ENCODE results near the gene CTNNA1.
"Not testable (repeated sequence)": the region's sequence is repeated elsewhere in the genome, so short reads cannot be mapped to it uniquely, and the experiment has no call there.

The CTNNA1 gene

DNA sequence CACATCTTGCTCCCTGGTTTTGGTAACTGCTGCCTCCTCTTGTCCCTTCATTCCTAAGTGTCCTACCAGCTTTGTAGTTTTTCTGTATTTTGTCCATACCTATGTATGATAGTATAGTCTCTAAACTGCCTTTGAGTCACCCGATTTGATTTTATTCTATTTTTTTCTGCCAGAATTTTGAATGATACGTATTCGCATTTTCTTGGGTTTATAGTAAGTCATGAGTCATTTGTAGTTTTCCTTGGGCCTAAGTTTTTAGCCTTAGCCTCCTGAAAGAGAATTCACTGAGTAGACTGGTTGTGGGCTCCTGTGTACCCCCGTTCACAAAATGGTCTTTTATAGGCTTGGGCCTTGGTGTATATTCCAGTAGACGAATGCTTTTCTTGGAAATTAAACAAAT lies 62.3 kb downstream of the CTNNA1 start:
- no peak for DNase-seq (ENCODE audit: low spot score)

DNA sequence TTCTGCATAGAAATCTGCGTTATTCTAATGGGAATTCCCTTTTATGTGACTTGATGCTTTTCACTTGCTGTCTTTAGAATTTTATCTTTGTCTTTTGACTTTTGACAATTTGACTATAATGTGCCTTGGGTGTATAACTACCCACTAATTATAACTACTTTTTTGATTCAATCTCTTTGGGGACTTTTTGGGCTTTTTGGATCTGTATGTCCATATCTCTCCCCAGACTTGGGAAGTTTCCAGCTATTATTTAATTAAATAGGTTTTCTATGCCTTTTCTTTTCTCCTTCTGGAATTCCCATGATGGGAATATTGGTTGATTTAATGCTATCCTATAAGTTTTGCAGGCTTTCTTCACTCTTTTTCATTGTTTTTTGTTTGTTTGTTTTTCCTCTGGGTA lies 64.0 kb downstream of the CTNNA1 start:
- no peak for DNase-seq (ENCODE audit: low spot score)

DNA sequence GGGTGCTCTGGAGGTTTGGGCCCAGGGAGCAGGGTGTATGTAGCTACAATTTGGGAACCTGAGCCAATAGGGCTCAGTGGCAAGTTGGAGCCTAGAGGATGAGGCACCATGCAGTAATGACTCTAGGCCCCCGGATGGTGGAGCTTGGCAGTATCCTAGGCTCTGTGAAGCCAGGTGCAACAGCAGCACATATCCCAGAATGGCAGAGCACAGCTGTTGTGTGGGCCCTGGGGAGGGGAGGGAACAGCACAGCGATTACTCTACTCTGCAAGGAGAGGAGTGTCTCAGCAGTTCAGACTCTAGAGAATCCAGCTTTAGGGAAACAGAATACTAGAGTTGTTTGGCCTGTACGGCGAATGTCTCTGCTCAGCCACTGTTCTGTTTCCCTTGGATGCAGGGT lies 65.9 kb downstream of the CTNNA1 start:
- DNase-seq (ENCODE audit: low spot score): no peak

DNA sequence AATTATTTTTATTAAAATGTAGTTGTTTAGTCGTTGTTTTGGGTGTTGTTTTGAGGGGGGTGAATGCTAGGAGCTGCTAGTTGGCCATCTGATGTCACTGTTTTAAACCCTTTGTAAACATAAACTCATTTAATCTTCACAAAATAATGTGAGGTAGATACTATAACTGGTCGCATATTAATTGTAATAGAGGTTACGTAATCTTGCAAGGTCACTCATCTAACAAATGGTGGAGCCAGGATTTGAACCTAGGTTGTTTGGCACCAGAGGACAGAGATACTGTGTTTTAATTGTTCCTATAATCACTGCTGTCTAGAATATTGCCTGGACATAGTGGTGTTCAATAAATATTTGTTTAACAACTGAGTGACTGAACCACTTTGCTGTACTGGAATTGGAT lies 67.5 kb downstream of the CTNNA1 start:
- no peak for DNase-seq (ENCODE audit: low spot score)

DNA sequence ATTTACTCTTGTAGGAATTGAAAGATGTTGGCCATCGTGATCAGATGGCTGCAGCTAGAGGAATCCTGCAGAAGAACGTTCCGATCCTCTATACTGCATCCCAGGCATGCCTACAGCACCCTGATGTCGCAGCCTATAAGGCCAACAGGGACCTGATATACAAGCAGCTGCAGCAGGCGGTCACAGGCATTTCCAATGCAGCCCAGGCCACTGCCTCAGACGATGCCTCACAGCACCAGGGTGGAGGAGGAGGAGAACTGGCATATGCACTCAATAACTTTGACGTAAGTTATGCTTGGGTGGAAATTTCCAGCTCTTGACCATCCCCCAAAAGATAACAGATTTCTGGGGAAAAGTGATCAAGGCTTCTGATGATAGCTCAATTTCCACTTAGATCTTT lies 71.3 kb downstream of the CTNNA1 start:
- DNase-seq (ENCODE audit: low spot score): no peak

DNA sequence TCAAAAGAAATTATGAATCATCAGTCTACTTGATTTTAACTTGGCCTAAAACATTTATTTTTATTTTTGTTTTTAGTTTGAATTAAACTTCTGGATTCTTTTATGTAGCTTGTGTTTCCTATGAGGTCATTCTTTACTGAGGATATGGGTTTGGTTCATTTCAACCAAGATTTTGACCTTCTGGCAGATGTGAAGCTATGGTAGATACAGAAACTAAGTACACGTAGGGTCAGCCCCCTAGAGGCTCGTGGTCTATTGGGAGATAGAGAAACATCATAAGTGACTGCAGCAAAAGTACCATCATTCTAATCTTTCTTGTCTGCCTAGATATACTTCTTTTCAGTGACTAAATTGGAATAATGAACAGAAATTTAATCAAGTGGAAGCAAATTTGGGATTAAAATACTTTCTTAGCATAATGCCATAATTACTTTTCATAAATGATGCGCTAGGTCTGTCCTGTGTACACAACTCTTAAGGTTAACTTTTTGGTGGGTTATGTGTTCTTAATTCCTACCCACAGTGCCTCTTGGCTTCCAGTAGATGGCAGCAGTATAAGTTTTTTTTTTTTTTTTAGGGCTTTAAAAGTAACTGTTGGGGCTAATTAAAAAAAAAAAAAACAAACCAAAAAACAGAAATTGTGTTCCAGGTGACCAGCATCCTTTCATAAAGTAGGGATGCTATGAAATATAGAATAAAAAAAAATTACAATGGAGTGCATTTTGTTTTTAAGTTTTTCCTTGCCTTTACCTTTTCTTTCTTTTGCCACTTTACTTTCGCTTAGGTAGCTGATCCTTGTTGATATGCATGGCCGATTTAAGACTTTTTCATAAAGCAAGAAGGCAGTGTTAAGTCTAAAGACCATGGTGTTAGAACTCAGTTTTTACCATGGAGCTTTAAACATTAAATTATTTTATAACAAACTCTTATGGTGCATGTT lies 72.0 kb downstream of the CTNNA1 start:
- DNase-seq (ENCODE audit: low spot score): no peak

DNA sequence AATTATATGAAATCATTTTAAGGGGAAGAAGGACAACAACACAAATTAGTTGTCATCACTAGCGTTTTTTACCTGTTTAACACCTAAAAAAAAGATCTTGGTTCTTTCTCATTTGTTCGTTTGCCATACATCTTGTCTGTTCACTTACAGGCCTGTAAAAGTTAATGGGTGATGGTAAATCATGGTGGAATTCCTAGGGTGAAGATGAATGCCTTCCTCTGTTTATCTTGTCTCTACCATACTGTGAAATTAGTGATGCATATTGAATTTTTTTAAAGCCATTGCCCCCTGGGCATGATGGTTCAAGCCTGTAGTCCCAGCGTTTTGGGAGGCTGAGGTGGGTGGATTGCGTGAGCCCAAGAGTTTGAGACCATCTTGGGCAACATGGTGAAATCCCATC lies 75.3 kb downstream of the CTNNA1 start:
- no peak for DNase-seq (ENCODE audit: low spot score)

DNA sequence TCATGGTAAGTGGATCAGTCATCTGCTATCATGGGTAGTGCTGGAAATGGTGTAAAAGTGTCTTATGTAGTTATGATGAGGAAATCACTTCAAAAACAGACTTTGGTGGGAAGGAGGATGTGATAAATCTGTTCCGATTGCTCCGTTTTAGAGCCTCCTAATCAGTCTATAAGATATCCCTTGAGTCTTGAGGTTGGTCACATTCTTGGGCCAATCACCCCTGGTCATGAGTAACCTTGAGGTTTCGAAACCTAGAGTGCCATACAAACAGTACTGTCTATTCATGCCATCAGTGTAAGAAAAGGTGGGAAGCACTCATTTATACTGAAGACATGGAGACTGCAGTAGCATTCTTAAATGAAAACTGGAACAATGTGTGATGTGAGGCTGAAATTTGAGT lies 76.1 kb downstream of the CTNNA1 start:
- DNase-seq (ENCODE audit: low spot score): no peak

DNA sequence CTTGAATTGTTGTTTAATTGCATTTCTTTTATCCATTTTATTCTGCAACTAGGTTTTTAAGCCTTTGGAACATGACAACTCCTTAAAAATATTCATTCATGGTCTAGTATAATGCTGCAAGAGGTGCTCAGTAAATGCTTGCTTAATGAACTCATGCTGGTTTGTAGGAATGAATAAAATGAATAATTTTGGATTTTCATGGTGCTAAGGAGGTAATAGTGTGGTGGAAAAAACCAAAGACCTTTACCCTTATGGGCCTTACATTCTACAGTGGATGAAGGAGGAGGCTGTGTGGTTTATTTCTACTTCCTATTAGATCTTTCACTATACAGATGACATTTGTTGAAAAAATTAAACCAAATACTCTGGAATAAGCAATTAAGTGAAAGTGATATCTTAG lies 78.5 kb downstream of the CTNNA1 start:
- DNase-seq (ENCODE audit: low spot score): no peak

DNA sequence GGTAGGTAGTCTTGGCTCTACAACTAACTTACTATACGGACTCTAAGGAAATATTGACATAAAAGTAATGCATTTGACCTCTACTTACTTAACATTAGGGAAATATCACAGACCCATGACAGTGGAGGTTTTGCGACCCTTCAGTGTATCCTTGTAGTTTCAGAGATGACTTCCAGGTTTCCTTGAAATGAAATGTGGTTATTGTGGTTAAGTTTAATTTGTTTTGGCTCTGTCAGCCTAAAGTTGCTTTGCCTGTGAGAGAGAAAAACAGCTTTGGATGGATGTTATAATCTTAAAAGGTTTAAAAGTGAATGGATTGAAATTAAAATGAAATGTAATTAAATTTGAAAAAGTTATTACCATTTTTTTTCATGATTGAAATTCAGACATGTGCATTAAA lies 79.0 kb downstream of the CTNNA1 start:
- DNase-seq (ENCODE audit: low spot score): no peak

DNA sequence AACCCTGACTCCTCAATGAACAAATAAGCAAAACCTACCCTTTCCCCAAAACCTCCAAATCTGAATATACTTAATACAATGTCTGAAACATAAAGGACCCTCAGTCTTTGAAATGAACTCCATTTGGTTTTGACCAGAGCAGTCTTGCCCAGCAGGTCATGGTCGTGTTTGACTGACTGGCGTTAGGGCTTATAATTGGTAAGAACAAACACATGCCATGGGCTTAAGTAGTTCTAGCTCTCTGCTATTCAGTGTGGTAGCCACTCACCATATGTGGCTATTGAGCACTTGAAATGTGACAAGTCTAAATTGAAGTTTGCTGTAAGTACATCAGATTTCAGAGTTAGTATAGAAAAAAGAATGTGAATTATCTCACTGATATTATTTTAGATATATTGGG lies 79.9 kb downstream of the CTNNA1 start:
- no peak for DNase-seq (ENCODE audit: low spot score)

DNA sequence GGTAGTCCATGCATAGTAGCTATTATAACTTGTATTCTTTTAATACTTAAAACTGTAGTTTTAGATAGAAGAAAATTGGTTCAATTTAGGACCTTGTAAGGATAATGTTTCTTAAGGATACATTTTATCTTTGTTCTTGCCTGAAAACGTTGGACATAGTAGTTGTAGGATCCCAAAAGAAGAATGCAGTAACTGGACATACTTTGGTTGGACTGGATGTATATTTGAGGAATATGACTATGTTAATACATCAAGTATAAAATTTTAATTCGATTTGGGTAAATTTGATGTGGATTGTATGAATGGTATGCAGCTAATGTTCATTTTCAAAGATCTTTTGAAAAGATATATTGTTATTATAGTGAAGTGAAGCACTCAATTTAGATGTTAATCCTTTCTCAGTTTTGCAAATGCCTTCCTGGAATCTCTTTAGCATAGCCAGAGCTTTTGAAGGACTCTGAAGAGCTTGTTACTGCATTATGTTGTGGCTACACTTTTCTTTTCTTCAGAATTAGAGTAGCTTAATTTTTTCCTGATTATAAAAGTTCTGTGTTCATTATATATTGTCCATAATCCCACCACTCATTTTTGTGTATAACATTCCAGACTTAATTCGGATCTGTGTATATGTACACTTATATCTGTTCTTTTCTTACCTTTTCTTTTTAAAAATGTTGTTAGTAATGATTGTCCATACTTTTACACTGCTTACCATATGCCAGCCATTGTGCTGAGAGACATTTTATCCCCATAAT lies 80.7 kb downstream of the CTNNA1 start:
- DNase-seq (ENCODE audit: low spot score): no peak

DNA sequence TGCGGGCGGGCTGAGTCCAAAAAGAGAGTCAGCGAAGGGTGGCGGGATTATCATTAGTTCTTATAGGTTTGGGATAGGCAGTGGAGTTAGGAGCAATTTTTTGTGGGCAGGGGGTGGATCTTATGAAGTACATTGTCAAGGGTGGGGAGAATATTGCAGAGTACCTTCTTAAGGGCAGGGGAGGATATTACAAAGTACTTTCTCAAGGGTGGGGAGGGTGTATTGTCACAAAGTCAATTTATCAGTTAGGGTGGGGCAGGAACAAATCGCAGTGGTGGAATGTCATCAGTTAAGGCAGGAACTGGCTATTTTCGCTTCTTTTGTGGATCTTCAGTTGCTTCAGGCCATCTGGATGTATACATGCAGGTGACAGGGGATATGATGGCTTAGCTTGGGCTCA lies 81.6 kb downstream of the CTNNA1 start:
- DNase-seq (ENCODE audit: low spot score): not testable (repeated sequence)

DNA sequence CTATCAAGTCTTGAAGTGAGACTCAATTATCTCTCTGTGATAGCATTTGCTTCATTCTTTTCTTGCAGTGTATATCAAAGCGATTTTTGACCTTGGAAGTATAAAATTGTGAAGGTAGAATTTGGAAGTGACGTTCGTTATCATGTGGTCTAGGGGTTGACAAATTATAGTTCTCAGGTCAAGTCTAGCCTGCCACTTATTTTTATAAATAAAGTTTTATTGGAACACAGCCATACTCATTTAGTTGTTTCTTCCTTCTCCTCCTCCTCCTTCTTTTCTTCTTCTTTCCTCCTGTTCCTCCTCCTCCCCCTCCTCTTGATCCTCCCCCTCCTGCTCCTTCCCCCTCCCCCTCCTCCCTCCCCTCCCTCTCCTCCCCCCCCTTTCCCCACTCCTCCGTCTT lies 83.9 kb downstream of the CTNNA1 start:
- no peak for DNase-seq (ENCODE audit: low spot score)

DNA sequence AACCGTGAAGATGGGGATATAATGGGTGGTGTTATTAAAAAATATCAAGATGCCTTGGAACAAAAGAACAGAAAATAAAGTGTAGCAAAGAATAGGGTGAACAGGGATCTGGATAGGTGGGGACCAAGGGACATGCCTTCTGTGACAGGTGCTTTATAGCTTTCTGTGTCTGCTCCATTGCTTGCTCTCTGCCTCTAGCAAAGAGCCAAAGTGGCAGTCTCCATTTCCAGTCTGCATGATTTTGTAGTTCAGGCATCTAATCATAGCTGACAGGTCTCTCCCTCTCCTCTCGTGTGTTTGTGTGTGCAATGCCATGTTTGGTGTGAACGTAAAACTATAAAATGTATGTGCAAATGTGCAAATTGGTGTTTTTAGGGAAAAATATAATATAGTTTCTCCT lies 86.9 kb downstream of the CTNNA1 start:
- DNase-seq (ENCODE audit: low spot score): no peak

DNA sequence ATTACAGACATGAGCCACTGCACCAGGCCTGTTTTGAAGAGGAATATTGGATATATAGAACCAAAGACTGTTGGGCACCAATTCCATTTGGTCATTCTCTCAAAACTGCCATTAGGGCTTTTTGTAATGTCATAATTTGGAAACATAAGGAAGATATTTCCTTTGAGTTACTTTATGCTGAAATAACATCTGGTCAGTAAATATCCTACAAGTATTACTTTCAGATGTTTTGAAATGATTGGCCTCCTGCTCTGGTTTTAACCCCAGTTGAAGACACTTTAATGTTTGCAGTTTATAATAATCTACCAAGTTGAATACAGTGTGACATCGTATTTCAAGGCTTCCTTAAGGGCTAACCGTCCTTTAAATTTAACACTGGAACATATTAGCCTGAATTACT lies 88.3 kb downstream of the CTNNA1 start:
- no peak for DNase-seq (ENCODE audit: low spot score)

DNA sequence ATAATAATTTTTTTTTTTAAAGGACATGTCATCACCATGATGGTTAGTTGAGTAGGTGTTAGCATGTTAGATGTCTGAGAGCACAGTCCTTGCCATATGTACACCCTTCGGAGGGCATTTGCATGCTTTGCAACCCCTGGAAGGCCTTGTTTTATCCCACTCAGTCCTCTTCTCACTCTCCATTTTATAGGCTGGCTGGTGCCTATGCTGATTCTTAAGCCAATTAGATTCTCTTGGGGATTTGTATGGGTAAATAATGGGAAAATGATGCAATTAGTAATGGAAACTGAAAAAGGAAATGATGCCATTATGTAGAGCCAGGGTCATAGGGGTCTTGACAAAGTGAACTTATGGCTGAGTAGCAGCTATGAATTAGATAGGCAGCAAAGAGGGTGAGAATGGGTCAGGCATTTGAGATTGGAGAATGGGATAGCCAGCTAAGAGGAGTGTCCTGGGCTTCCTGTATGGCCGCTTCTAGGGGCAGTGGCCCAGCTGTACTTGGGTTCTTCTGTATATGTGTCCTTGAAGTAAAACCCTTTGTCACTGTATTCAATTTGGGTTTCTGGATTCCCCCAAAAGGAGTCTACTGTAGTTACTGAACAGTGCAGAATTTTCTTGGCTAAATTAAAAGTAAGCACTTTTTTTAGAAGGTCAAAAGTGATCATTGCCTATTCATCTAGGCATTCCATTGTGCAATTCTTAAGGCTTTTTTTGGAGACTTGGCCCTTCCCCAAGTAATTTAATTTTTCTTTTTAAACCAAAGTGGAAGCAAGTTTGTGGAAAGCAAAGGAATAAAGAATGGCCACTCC lies 90.3 kb downstream of the CTNNA1 start:
- no peak for DNase-seq (ENCODE audit: low spot score)

DNA sequence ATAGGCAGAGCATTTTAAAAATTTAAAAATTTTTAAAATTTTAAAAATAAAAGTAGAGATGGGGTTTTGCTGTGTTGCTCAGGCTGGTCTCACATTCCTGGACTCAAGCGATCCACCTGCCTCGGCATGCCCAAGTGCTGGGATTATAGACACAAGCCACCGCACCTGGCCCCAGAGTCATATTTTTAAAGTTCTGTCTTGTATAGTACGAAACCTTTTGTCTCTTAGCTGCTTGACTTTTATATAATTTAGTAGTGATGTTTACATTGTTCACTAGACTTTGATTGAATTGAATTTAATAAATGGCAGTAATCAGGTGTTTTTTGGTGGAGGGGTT lies 90.9 kb downstream of the CTNNA1 start:
- no peak for DNase-seq (ENCODE audit: low spot score)

DNA sequence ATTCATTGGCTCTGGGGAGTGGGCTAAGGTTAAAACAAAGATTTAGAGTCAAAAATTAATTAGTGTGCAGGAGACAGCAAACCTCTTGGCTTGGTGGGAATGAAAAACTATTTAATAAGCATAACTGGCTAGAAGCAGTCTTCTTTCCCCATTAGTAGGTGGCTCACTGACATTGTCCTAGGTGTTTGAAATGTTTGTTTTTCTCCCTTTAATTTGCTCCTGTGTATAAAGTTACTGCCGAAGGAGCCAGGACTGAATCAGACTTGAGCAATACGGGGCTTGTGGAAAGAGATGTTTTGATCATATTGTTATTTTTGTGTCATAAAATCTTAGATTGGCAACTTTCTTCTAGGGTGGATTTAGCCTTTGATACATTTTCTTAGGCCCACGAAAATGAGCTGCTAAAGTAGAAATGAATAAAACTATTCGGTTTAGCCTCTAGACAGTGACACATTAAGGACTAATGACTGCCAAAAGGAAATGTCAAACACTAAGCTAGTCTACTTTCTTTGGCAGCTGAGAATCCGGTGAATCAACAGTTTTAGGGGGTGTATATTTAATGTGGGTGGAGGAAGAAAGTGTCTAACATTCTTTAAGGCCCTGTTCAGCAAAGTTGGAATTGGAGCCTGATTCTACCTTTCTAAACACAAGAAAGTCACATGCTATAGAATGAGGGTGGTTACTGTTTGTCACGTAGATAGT lies 91.7 kb downstream of the CTNNA1 start:
- no peak for DNase-seq (ENCODE audit: low spot score)

DNA sequence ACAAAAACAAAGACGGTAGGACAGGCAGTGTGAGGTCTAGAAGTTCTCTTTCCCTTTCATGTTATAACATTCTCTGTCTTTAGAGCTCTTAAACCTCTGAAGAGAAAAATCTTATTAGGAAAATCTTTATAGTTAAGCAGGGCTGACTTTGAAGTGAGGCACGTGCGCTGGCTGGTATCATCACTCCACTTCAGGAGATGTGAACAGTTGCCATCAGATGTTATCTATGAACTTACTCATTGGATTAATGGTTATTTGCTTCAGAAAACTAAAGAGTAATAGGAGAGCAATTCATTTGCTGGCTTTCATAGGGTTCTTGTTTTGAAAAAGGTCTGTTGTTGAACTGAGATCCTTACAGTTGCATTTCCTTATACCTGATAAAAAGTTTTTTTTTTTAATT lies 96.2 kb downstream of the CTNNA1 start:
- DNase-seq (ENCODE audit: low spot score): no peak

DNA sequence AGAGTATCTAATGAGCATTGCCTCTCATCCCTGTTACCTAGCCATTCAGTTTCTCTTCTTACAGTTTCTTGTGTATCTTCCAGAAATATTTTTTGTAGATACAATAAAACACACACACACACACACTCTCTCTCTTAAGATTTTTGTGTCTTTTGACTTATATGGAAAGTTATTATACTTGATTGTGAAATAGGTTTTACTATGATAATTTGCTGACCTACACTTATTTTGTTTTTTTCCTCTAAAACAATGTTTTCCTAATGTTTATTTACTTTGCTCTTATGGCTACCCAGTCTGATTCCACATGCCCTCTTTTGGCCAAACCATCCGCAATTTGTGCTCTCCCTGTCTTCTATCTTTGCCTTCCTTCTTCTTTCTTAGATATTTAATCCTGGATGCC lies 96.7 kb downstream of the CTNNA1 start:
- no peak for DNase-seq (ENCODE audit: low spot score)

DNA sequence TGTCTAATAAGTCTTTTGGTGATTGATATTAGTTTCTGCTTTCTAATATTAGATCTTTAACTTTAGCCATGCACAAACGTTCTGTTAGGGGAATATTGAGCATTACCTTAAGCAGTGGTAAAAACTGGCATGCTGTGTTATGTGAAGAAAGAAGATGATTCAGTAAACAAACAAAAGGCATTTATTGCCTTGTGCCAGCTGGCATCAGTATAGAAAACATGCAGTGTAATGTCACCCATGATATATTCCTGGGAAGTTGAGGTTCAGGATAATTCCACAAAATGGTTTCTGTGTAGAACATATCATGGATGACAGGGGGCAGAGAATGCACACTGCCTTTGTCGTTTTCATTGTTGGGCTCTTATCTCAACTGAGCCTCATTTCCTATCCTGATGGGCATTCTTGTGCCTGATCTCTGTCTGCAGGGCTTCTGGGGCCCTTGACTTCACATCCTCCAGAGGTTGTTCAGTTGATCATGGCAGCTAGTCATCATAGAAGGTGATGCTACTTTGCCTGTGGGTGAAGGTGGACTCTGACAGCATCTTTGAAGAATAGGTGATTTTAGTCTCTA lies 97.7 kb downstream of the CTNNA1 start:
- DNase-seq (ENCODE audit: low spot score): no peak
